ENCODE results near the gene RGL2. TPM values are rescaled to one million over a fixed set of nuclear protein-coding genes. Genes with fewer than 3 reads are reported as not detected.

The RGL2 gene
- polyA plus RNA-seq, 3 donors: 33.1 to 64.3 (median 49.0) TPM

GRCh38 chr6:33317669-33318425 is 19.1 kb upstream of the RGL2 start, which contains the start of gene ZBTB22:
TSS of gene ZBTB22 (minus strand) at chr6:33317744. CDS start at chr6:33316916, 828 bp downstream.
- 1 to 2% (median 2%) methylated on average over 43 to 44 of the region's 44 CpGs for WGBS, 3 donors
- H3K27ac ChIP-seq (ENCODE audit: low read depth, low read length): no peak within 1 kb of the TSS

- no peak overlapping the region for H3K27ac ChIP-seq (ENCODE audit: low read depth, low read length)
- 0% methylated on average over 15 to 26 of the region's 27 CpGs for WGBS, 3 donors
Observed at GRCh38 chr6:33317419-33317668, 18.6 kb upstream of the RGL2 start.

DNA sequence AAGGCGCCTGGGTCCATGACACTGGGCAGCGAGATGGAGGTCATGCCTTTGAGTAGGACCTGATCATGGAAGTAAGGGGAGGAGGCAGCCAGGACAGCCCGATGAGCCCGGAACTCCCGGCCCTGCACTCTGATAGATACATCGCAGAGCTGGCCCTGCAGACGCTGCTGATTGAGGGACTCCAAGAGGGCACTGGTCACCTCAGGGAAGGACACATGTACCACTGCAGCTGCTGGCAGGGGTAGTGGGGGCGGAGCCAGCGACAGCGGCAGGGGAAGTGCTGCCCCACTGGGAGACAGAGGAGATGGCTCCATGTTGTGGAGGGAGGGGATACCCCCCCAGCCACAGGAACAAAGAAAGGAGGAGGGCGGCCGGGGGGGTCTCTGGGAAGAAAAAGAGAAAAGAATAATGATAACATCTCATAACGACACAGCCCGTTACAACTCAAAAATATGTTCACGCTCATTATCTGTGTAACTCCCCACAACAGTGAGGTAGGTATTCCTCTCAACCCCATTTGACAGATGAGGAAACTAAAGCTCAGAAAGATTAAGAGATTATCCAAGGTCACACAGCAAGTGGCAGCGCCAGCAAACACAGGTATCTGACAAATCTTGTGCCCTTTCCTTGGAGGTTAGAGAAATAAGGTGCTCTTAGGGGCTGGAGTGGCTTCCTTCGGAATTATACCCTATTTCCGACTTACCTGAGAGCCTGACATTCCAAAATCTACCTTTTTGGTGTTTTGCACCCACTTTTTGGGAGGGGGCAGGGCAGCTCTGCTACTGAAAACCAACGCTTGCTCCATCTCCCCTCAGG is 18.1 kb upstream of the RGL2 start:
- H3K27ac ChIP-seq (ENCODE audit: low read depth, low read length): no peak overlapping the region
- WGBS, 3 donors: 64 to 77% (median 73%) methylated on average over 19 of the region's 19 CpGs

DNA sequence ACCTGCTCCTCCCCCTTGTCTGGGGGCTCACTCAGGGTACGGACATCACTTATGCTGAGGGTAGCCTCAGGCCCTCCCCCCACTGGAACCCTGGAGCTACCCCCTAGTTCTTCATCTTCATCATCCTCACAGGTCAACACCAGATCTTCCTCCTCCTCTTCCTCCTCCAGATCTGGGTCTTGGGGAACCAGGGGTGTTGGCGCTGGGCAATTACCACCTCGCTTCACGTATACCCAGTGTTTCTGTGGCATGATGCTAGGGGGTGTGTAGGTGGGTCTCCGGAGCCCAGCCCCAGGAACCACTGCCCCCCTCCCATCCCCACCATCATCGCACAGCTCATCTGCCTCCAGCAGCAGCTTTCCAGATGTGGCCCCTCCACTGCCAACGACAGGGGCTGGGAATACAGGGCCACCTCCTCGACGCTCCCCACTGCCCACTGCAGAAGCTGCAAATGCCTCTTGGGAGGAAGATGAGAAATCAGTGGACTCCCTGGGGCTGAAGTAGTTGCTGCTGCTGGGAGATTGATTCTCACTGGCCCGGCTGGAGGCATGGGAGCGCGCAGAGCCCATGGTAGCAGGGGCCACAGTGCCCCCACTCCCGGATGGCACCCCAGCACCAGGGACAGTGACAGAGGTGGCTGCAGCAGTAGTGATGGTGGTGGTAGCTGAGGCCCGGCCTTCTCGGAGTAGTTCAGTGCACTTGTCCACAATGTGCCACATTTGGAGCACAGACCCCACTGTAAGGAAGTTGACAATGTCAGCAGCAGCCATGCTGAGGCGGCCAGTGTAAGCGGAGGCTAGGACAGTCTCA is 17.3 kb upstream of the RGL2 start:
- 89 to 91% (median 90%) methylated on average over 17 of the region's 17 CpGs for WGBS, 3 donors

GRCh38 chr6:33314943-33315792 is 16.4 kb upstream of the RGL2 start:
- 42 to 44% (median 42%) methylated on average over 47 of the region's 47 CpGs for WGBS, 3 donors
- peak overlapping the region; percentile 25 for H3K27ac ChIP-seq (ENCODE audit: low read depth, low read length)

More for the DNA sequence above, 17.3 kb upstream of the RGL2 start:
- H3K27ac ChIP-seq (ENCODE audit: low read depth, low read length): no peak overlapping the region

DNA sequence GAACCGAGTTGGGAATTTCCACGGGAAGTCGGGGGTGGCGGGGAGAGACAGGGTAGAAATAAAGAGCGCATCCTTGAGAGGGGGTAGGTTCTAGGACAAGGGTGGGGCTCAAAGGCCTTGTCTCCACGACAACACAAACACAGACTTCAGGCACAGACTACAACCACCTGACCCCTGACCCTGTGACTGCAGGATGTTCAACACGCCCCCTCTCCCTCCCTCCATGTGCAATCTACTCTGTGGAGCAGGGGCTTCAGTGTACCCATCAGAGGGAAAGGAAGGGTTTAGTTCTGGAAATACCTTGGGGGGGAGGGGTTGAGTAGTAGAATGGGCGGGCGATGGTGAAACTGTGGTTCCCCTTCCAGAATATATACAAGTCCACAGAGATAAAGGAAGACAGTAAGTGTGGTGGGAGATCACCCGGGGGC is 15.8 kb upstream of the RGL2 start:
- 1 to 5% (median 1%) methylated on average over 10 of the region's 10 CpGs for WGBS, 3 donors
- H3K27ac ChIP-seq (ENCODE audit: low read depth, low read length): peak overlapping the region; percentile 25

DNA sequence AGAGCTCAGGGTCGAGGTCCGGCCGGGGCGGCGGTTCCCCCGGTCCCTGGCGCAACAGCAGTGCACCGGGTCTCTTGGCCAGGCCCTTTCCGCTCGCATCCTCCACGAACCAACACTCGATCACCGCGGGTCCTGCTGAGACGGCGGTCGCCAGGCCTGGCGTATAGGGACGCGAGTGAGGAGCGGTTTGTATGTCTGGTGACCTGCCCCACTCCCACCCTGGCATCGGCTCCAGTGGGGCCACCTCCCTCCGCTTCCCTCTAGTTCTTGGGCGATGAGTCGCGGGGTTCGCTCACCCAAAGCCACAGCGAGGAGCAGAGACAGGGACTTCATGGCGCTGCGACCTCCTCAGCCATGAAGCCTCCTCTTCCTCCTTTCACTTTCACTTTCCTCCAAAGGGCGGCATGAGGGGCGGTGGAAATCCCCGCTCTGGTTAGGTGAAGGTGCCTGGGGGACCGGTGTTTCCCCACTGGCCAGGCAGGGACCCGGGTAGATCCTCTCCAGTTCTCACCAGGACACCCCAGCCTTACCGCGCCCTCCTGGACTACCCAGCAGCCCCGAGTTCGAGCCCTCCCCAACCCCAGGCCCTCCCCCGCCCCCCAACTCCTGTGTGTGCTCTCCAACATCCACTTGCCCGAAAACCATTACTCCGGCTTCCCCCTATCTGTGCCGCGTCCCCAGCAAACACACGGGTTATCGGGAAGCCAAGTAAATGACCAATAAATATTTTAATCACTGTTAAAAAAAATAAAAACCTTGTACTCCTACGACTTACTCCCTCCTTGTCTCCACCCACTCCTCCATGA is 15.2 kb upstream of the RGL2 start, which contains the start of gene TAPBP:
TAPBP (minus strand) TSS at position 370 of the 806 bp plus-strand sequence; CDS start at position 333, 37 bp downstream.
- 0 to 1% (median 0%) methylated on average over 46 to 47 of the region's 47 CpGs for WGBS, 3 donors
- peak within 1 kb of the TSS; percentile 85 for H3K27ac ChIP-seq (ENCODE audit: low read depth, low read length)

GRCh38 chr6:33313105-33313708 is 14.5 kb upstream of the RGL2 start:
- WGBS, 3 donors: 0 to 1% (median 1%) methylated on average over 33 of the region's 33 CpGs
- peak overlapping the region; percentile 85 for H3K27ac ChIP-seq (ENCODE audit: low read depth, low read length)

- no peak overlapping the region for H3K27ac ChIP-seq (ENCODE audit: low read depth, low read length)
- 2 to 9% (median 8%) methylated on average over 27 to 29 of the region's 29 CpGs for WGBS, 3 donors
Observed at GRCh38 chr6:33312361-33313104, 13.8 kb upstream of the RGL2 start.

GRCh38 chr6:33306356-33306755 is 7.6 kb upstream of the RGL2 start:
- 86 to 90% (median 86%) methylated on average over 4 of the region's 4 CpGs for WGBS, 3 donors
- no peak overlapping the region for H3K27ac ChIP-seq (ENCODE audit: low read depth, low read length)

- no peak overlapping the region for H3K27ac ChIP-seq (ENCODE audit: low read depth, low read length)
- 63 to 89% (median 86%) methylated on average over 8 of the region's 8 CpGs for WGBS, 3 donors
Observed at GRCh38 chr6:33305052-33305451, 6.3 kb upstream of the RGL2 start.

DNA sequence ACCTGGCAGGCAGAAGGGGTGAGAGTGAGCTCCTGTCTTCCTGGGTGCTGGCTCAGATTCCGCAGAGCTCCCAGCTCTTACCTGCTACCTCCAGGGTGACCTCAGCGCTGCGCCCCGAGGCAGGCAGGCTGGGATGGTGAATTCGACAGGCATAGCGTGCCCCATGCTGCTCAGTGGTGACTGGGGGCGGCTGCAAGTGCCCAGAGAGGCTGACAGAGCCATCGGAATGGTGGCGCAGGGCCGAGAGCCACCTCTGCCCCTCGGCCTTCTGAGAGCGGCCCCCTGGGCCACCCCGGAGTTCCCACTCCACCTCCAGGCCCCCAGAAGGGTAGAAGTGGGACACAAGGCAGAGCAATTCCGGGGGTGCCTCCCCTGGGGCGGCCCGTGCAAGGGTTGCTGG is 5.5 kb upstream of the RGL2 start:
- 87 to 90% (median 90%) methylated on average over 14 to 16 of the region's 16 CpGs for WGBS, 3 donors
- no peak overlapping the region for H3K27ac ChIP-seq (ENCODE audit: low read depth, low read length)

DNA sequence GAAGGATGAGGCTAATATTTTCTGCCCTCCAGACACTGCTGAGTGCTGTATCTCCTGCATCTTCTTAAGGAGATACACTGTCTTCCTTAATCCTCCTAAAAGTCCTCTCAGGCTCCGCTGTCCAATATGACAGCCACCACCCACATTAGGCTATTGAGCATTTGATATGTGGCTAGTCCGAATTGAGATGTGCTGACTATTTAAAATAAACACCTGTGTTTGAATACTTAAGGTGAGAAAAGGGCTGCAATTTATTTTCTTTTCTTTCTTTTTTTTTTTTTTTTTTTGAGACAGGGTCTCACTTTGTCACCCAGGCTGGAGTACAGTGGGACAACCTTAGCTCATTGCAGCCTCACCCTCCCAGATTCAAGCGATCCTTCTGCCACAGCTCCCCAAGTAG is 3.1 kb upstream of the RGL2 start:
- no peak overlapping the region for H3K27ac ChIP-seq (ENCODE audit: low read depth, low read length)
- WGBS, 3 donors: 84 to 92% (median 92%) methylated on average over 3 of the region's 3 CpGs

- WGBS, 3 donors: 0% methylated on average over 54 of the region's 54 CpGs
- peak overlapping the region; percentile 92 for H3K27ac ChIP-seq (ENCODE audit: low read depth, low read length)
Observed at GRCh38 chr6:33299237-33299944, 649 bp upstream of the RGL2 start.

DNA sequence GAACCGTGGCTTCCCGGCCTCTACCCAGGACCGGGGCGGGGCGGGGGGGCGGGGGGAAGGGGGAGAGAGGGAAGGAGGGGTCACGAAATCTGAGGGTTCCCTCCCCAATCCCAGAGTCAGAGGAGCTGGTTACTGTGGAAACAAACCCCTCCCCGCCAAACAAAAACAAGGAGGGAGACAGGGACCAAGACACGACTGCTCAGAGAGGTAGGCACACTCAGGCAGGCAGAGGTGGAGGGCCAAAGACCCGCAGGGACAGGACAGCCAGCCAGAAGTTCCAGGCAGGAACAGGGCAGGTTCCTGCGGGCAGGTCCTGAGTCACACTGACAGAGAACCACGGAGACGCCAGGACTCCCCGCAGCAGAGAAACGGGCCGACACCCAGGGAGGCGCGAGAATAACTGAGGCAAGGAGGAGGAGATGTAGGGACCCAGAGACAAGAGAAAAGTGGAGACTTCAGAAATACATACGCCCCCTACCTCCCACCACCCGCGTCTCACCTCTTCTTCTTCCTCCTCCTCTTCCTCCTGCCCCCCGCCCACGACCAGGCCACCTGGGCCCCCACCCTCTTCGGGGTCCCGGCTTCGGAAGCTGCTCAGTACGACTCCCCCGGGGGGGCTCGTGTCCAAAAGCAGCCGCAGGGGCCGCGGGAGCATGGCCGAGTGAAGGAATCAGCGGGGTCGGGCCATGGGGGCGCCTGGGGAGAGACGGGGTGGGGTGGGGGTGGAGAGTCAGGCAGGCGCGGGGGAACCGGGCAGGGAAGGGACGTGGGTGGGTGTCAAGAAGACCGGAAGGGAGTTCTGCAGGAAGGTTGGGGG is 578 bp downstream of the RGL2 start:
- WGBS, 3 donors: 0 to 1% (median 1%) methylated on average over 37 to 42 of the region's 42 CpGs
- peak overlapping the region; percentile 92 for H3K27ac ChIP-seq (ENCODE audit: low read depth, low read length)
